Activated effector memory CD4-positive, alpha-beta T cell treated with anti-CD3 and anti-CD28 coated beads, Interleukin-2, amount 50 U/mL, for 16 hours (primary cell): ENCODE data around the gene BCL11B.

Experiments used
- DNase-seq: peaks from one replicate; pipeline ENCODE4 v3.0.0-alpha.2; 2020

The BCL11B gene

DNA sequence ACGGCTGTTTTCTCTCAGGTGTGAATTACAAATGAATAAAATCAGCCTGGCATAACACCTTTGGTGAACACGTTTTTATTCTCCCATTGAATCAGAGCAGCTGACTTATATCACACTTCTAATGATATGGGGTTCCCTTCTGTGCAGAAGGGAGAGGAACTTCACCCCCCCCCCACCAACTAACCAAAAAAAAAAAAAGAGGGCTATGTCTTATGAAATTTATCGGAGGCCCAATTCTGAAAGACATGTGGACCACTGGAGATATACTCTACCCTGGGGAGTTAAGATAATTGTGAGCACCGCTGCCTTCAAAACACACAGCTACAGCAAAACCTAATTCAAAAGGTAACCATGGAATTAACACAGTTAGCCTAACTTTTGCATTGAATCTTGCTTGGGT is 4.6 kb downstream of the BCL11B start:
- DNase-seq, result no peak

DNA sequence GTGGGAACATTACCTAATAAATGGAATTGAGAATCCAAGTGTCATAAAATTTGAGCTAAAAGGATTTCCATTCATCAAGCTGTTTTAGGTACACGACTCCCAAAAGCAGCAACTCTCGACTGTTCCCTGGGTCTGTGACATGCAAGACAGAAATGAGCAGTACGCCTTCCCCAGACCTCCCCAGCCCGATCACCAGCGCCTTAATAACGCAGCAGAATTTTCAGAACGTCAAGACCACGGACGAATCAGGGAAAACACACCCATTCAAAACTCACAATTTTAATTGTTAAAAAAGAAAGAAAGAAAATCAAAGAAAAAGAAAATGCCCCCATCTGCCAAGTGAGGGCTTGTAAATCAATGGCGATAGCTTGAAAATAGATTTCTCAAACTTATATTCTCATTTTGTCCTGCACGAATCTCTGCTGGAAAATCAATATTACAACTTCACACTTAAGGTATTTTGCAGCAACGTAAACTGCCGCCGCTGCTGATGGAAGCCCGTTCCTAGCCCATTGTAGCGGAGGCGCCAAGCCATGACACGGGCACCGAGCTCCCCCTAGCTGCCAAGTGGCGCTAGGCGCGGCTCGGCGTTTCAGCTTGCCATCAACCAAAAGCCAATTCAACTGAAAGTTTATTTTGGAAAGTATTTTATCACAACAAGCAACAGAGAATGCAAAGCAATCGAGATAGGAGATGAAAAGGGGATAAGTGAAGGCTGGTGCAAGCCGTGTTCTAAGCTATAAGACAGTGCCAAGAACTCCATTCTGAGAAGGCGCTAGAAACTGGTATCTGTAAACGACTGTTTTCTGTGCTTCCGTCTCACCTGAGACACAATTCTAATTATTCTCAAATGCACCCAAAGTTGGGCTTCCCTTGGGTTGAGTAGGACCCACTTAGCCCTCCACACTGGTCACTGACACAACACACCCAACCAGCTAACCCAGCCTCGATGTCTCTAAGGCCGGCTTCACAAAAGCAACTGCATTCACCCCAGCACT is 5.5 kb downstream of the BCL11B start:
- DNase-seq, result peak; percentile 96

DNA sequence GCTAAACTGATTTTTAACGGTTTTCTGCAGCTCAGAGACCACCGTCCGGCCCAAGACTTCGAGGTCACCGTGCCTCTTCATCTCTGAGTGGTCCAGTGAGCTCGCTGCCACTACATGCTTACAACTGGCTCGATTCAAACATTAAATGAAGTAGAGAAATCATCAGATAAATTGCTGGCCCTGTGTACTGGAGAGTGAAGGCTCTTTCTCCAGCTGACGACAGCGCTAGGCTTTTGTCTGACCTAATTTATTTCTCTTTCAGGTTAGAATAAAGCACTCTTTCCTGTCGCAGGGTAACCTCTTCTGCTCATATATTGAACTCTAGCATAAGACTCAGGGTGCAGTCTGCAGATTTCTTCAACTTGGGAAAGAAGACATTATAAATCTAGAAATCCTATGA is 6.4 kb downstream of the BCL11B start:
- peak; percentile 68 for DNase-seq

DNA sequence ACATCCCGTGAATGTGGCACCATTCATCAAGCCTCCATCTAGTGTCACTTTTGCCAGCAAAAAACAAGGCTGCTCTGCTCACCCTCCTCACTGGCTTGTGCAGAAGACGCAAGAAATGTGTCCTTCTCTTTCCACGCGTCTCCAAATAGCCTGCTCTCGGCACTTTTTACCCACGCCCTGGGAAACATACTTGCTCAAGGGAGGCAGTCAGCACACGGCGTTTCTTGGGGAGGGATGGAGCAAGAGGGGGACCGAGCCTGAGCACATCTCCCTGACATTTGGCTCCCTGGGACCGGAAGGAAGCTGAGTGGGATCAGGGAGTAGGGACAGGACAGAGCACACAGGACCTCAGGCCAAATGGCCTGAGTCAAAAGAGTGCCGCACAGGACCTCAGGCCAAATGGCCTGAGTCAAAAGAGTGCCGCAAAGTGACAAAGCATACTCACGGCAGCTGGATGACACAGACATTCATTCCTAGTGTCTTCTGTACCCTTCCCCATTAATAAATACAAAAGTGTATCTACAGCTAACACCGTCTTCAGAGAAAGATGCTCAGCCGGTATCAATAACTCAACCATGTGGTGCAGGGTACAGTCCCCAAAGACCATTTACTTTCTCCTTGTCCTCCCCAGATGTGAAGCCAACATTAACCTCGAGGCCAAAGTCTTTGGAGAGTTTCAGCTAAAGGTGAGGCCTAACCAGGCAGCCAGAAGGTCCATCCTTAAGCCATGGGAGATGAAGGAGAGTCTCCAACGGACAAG is 7.1 kb downstream of the BCL11B start:
- peak; percentile 66 for DNase-seq

DNA sequence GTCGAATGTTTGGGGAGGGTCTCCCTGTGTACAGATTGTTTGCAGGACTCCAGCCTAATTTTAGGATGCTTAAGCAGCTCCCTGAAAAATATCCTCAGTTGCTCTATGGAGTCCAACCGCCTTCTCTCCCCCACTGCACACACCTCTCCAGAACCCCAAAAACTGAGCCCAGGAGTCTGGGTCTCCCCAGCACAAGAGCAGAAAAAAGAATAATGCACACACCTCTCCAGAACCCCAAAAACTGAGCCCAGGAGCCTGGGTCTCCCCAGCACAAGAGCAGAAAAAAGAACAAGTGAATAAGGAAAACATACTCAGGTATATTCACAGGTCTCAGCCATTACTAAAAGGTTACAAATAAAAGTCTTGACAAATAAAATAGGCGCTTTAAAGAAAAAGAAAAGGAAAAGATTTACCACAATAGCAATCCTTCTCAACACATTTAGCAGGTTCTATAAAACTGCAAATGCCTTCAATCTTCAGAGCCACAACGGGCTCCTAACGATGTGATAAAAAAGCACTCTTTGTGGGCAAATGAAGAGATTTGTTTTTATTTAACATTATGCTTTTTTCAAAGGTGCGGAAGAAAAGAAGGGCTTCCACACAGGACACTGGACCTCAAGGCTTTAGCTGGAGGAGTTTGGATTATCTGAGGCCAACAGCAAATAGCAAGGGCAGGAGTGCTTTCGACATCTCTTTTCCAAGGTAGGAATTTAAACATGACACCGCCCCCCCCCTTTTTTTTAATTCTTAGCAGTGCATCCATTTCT is 8.2 kb downstream of the BCL11B start:
- peak; percentile 59 for DNase-seq

DNA sequence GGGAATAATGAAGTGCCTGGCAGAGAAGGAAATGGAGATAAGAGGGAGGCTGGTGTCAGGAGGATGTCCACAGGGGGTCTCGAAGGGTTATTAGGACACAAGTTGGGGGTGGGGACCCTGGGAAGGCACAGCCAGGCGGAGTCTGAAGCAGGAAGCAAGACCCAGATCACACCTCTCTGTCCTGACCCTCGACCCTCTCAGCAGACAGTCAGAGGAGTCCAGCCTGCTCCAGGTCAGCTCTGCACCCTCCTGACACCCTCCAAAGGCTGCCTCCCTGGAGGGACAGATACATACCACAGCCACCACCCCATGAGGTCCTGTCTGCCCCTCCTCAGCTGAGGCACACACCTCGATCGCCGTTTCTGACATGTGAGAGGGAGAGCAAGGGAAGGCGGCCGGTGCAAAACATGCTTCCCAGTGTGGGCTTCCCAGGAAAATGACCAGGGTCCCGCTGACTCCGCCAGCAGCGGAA is 9.0 kb downstream of the BCL11B start:
- peak; percentile 70 for DNase-seq

DNA sequence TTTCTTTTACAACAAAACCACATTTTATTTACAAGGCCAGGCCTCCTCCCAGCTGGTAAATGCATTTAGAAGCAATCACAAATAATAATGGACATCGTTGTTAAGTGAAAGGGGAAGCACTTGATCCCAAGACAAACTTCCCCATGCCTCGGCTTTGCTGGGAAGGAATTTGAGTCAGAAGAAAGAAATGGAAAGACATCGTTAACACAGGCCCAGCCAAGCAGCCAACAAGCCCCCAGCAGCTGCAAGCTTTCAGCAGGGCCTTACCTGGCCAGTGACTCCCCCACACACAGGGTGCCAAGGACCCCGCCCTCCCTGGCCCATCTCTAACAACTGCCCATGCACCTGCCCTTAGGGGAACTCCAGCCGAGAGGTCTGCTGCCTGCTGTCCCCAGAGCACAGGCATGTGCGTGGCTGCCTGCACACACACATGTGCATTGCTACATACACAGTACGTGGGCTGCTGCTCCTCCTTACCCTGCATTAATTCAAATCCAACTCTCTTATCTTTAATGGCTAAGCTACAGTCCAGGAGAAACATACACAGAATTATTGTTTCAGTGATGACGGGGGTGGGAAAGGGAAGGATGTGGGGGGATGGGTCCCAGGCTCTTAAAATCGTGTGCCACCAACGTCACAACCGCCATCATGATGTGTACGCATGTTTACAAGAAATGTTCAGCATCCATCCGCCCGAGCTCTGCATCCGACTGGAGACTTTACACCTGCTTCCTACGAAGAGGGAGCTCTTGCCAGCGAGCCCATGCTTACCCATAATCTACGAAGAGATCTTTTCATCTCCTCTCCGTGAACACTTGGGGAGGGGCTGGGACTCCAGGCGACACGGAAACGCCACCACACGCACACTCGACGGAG is 9.8 kb downstream of the BCL11B start:
- peak; percentile 89 for DNase-seq

DNA sequence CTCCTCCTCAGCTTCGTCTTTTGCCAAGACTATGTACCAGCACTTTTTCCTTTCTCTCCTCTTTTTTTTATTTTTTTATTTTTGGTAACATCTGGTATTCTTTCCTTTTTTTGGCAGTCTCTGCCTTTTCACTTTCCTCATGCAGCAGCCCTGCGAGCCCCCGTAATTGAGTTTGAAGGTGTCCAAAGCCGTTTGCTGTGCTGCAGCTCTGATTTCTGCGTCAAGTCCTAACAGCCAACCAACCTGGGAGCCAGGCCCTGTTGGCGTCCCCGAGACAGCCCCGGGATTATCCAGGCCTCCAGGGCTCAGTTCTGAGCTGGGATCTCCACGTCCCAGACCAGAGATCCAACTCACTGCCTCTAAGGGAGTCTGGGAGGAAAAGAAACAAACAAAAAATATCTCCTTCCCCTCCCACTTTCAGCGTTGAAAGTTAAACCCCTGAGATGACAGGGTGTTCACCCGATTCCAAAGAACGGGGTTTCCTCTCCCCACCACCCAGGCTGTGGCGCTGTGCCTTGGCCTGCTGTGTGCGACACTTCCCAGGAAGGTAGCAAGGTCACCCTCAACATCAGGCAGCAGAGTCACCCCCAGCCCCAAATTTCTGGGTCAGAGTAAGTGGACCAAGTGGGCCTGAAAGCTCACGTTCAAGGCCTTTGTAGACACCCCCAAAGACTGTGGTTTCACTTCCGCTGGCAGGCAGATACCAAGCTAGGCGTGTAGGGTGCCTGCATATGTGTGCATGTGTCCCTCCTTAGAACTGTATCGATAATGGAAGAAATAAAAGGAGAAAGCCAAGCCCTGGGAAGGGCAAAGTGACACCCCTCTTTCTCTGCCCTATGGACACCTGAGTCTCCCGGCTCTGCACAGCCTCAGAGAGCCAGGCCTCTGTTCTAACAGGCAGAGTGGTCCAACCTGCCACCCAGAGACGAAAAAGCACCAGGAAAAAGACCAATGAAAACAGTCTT is 11.1 kb downstream of the BCL11B start:
- peak; percentile 86 for DNase-seq

DNA sequence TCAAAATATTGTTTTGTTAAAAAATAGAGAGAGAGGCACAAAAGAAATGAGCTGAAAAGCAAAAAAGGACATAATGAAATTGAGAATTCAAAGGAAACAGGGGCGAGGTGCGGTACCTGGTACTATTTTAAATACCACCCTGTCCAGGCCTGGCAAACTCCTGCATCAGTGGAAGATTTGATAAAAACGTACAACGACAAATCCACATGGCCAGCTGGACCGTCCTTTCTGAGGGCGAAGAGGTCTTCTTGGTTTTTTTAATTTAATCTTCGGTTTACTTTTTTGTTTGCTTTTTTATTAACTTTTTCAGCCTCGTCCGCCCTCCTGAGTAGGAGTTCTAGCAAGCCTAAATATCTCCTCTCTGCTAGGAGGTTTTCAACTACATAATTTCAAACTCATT is 11.9 kb downstream of the BCL11B start:
- peak; percentile 62 for DNase-seq

DNA sequence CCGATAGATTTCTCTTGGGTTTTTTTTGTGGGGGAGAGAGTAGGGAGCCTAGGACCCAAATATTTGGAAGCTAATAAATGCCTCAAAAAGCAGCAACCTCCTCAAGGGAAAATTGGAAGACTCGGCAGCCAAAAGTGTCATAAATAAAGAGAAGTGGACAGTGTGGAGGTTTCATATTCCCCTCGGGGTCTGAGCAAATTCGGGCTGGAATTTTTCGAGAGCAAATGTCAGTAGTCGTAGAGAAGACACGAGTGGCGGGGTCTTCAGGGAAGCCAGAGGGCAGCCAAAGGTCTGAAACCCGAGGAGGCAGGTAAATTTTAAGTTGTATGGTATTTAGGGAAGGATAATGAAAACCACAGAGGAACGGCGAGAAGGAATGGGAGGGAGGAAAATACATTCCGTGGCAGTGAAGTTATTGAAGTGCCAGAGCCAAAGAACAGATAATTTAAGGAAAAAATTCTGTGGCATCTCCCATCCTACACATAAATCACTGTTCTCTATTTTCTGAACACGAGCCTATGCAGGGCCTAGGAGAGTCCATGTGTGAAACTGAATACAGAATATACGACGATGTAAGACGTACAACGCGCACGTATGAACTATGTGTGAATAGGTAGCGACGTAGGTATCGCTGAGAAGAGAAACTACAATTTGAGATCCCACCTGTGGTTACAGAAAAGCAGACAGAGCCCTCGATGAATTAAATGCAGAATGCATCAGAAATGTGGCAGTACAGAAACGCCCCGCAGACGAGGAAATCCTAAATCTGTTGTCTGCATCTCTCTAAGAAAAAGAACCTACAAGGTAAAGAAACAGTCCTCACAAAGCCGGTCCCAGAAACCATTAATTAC is 12.9 kb downstream of the BCL11B start:
- DNase-seq, result peak; percentile 74

DNA sequence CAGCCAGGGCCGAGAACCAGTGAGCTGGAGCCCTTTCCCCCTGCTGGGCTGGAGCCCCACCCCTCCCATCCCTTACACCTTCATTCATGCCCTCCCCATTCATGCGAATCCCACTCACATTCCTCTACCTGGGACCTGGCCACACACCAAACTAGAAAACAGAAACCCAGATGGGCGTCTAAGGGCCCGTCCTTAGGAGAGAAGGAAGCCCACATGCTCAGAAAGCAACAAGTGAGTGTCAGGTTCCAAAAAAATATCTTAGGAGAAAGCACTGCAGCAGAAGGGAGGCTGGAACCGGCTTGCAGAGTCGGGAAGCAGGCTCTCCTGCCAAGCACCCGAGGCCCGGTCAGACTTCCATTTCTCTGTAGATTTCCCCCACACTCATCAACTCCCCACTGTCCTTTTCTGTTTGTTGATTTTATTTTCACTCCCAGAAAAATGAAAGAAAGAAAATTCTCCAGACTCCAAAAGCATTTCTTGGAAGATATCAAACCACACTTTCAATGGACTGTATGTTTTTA is 13.6 kb downstream of the BCL11B start:
- DNase-seq, result peak; percentile 63

DNA sequence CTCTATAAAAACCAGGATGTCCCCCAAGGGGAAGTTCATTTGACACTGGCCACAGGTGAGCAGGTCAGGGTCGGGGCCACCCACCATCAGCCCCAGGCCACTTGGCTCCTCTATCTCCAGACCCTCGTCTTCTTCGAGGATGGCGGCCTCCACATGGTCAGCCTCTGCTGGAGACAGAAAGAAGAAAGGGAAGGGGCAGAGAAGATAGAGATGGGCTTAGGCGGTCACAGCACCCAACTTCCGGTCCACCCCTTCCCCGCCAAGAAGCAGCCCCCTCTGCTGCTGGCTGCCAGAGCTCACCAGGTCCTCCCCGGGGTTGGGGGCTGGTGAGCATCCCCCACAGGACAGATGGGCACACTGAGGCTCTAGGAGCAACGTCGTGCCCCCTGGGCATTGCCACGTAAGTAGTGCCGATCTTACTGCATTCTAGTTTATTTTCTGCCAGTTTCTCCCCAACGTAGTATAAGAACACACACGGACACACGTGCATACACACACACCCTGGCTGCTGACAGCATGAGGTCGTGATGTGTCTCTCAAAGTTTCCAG is 14.2 kb downstream of the BCL11B start:
- peak; percentile 71 for DNase-seq

DNA sequence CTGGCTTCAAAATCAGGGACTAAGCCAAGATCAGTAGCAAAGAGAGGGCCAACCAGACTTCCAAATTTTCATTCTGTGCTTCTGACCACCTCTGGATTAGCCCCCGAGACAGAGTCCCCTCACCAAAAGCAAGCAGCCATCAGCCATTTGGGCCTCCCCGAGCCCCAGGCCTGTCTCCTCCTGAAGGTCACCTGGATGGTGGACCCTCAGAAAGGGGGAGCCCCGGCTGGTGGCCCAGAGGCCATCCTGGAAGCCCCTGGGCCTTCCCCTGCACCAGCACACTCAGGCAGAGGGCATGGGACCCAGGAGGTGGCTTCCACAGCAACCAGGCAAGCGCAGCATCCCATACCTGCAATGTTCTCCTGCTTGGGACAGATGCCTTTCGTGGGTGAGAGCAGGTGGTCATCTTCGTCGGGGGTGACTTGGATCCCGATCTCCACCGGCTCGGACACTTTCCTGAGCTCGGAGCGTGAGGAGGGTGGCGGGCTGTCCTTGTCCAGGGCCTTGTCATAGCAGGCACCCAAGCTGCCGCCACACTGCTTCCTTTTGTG is 14.8 kb downstream of the BCL11B start:
- peak; percentile 60 for DNase-seq

DNA sequence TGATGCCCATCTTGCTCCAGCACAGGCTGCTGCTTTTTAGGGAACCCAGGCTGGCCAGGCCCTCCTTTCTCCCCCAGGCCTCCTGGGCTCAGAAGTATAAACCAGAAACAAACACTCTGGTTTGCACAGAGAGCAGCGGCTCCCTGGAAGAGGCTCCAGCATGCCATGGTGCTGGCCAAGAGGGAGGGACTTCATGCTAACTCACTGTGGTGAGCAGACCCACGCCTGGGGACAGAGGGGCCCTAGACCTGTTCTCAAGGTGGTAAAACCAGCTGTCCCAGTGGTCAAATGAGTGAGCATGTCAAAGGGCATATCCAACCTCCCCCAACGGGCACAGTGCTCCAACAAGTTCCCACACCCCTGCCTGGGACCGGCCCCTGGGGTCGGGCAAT is 15.5 kb downstream of the BCL11B start:
- peak; percentile 65 for DNase-seq

DNA sequence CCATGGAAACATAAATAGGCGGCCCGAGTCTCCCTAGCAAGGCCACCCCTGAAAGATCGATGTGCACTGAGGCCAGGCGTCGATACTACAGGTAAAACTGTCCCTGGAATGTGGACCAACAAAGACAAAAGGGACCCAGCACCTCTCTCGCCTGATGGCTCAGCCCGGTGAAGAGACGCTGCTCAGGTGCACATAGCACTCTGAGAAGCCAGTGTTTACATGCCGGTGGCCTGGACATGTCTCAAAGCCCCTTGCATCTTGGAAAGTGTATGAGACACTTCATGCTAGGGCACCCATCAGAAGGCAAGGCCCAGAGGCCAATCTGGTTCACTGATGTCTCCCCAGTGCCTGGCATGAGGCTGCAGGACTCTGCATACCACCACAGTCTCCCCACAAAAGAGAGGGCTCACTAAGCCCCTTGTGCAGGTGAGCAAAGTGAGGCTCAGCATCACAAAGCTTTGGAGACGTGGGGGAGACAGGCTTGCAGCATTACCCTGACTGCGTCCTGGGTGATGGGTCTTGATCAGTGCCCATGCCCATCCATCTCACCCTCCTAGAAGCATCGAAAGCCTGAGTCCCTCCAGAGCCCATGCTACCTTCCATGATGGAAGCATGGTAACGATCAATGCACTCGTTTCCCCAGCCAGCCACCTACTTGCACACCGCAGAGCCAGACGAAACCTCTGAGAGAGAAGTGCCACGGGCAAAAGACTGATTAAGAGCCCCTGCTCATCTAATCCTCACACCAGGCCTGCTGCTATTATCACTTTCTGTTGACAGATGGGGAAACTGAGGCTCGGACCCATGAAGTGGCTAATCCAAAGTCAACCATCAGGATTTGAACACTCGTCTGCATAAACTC is 16.1 kb downstream of the BCL11B start:
- DNase-seq, result peak; percentile 69

DNA sequence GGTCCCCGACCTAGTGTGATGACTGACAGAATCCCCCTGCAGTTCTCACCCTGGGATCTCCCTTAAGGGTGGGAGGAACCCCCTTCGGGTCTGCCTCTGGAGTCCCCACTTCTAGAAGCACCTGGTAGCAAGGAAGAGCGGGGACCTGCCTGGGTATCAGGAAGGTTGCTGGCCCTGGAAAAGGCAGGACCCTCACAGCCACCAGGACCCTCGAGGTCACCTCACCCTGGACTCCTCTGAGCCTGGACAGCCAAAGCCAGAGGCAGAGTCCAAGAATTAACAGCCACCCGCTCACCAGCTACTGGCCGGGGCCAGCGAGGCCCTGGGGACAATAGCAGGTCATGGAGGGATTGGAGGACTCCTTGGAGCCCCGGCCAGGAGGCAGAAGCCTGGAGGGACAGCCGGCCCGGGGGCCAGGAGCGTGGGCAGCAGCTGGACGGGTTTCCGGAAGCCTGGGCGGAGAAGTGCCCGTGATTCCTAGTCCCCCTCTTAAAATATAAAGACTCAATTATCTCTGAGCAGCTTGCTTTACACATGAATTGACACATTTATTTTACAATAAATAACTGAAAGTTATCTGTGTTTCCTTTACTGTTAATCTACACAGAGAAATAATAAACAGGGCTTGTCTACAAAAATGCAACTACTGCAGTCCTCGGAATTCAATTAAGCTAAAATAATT is 17.5 kb downstream of the BCL11B start:
- peak; percentile 62 for DNase-seq

DNA sequence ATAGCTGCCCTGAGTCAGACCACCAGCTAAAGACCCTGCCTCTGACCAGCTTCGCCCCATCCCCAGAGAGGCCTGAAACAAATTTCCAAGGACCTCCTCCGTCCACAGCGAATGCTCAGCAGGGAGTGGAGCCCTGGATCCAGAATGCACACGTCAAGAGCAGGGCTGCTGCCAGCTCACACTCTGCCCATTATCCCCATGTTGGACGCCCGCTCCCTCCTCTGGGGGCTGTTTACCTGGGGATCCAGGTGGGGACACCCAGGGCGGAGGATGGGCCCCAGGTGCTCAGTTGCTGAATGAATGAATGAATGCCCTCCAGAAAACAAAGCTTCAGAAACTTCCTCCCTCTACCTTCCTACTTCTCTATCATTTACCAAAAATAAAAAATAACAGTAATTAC is 18.1 kb downstream of the BCL11B start:
- DNase-seq, result peak; percentile 62
